Measurements from ENCODE around the gene PHF1. TPM values are rescaled to one million over a fixed set of nuclear protein-coding genes. Genes with fewer than 3 reads are reported as not detected.
A peak's percentile ranks its signal among the peaks of the same experiment; 100 is the strongest.
"Not testable (repeated sequence)": the region's sequence is repeated elsewhere in the genome, so short reads cannot be mapped to it uniquely, and the experiment has no call there.

PHF1 gene
- total RNA-seq (100 to 1,000 TPM; 220 TPM), polyA plus RNA-seq (10 to 100 TPM; 61.2 to 81.8 TPM)

DNA sequence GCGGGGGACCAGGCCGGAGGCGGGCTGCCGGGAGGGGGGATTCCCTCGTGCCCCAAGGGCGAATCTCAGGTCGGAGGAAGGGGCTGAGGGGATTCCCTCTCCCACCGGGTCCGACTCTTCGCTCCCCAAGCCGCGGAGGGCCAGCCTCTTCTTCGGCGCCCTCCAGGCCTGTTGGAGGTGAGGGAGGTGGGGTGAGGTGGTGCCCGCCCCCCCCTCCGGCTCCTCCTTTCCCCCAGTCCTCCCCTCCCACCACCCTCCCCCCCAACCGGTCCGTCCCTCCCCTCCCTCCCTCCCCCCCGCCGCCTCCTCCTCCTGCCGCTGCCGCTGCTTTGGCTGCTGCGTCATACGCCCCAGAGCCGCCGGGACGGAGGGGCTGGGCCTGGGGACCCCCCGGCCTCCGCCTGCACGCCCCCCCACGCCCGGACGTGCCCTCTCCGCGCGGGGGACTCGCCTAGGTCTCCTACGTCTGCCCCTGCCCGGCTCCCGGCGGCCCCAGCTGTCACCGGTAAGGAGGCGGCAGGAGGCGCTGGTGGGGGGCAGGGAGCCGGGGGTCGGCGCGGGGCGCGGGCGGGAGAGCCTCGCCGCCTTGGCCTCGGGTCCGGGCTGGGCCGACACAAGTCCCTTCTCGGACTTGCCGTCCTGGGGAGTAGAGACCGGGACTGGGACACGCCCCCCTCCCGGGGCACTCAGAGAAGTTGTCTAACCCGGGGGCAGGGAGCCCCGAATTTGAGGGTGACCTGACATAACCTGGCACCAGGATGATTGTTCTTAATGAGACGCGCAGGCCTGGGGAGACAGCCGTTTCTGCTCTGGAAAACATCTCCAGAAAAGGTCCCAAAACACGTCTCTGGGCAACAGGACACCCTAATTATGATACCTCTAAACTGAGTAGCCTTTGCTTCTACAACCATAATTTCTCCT lies at the start of gene PHF1:
PHF1 (plus strand) TSS at position 304 of the 921 bp plus-strand sequence. CDS start 1,250 bp downstream, outside the sequence.
- Histone ChIP-seq H3K27ac (ENCODE audit: low read depth, low read length) (peak within 1 kb of the TSS; percentile 99), H3K4me1 (ENCODE audit: insufficient read depth, low read length) (peaks cover 57% of the 10 kb centered on the region), H3K36me3 (ENCODE audit: insufficient read depth, low read length) (peaks cover 36% of the 10 kb centered on the region), H3K27me3 (ENCODE audit: insufficient read depth, low read length) (no peaks in the 10 kb centered on the region), H3K4me3 (ENCODE audit: low read length in 2 of 2) (peak within 1 kb of the TSS; percentile 89 to 92), H3K9me3 (ENCODE audit: control insufficient read depth in 1 of 2, low read length in 2 of 2) (no peaks in the 10 kb centered on the region)
- Mint-ChIP-seq H3K27me3 (no peaks in the 10 kb centered on the region), H3K4me1 (peaks cover 32 to 67% (median 48%) of the 10 kb centered on the region in 4 donors), H3K36me3 (peaks cover 25 to 46% of the 10 kb centered on the region in 2 donors), H3K9me3 (peaks cover 0 to 4% (median 0%) of the 10 kb centered on the region in 8 donors), H3K27ac (peak within 1 kb of the TSS; percentile 94 to 100 (median 99)), H3K4me3 (peak within 1 kb of the TSS; percentile 88 to 96 (median 93))
- peak in 2 of 5 donors; percentile 92 to 93 for DNase-seq
- intact Hi-C loops (cut with micrococcal nuclease), result loop anchor here (1.0 to 10.0 kb wide), 8 partner anchors 7 to 1216 kb away; partner anchors contain the start of genes CUTA, GPSM3, KIFC1 and PBX2
- ChIA-PET POLR2A (ENCODE audit: partially characterized antibody) (interaction anchor here (0.7 to 5.7 kb wide), 16 partner anchors 8 to 439 kb away, joined by 3 to 64 read pairs (median 6); partner anchors contain the start of genes B3GALT4, CUTA, PFDN6 and RING1), CTCF (ENCODE audit: partially characterized antibody) (interaction anchor here (1.2 kb wide), 1 partner anchor 11 kb away, joined by 4 read pairs; no protein-coding TSS in a partner anchor)

DNA sequence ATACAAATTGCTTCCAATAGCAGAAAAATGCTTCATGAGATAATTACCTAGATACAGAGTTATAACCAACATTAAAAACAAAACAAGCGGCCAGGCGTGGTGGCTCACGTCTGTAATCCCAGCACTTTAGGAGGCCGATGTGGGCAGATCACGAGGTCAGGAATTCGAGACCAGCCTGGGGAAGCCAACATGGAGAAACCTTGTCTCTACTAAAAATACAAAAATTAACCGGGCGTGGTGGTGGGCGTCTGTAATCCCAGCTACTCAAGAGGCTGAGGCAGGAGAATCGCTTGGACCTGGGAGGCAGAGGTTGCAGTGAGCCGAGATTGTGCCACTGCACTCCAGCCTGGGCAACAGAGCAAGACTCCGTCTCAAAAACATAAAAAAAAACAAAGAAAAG lies 47.3 kb upstream of the PHF1 start:
- H3K4me3 ChIP-seq (ENCODE audit: low read length in 2 of 2); H3K36me3 ChIP-seq (ENCODE audit: insufficient read depth, low read length); H3K4me3 Mint-ChIP-seq; H3K4me1 Mint-ChIP-seq; intact Hi-C loops (cut with micrococcal nuclease); H3K4me1 ChIP-seq (ENCODE audit: insufficient read depth, low read length); H3K36me3 Mint-ChIP-seq; DNase-seq; H3K27me3 Mint-ChIP-seq; CTCF ChIA-PET (ENCODE audit: partially characterized antibody); H3K27ac ChIP-seq (ENCODE audit: low read depth, low read length); H3K27ac Mint-ChIP-seq; H3K9me3 Mint-ChIP-seq; POLR2A ChIA-PET (ENCODE audit: partially characterized antibody); H3K9me3 ChIP-seq (ENCODE audit: control insufficient read depth in 1 of 2, low read length in 2 of 2); H3K27me3 ChIP-seq (ENCODE audit: insufficient read depth, low read length): not testable (repeated sequence)

DNA sequence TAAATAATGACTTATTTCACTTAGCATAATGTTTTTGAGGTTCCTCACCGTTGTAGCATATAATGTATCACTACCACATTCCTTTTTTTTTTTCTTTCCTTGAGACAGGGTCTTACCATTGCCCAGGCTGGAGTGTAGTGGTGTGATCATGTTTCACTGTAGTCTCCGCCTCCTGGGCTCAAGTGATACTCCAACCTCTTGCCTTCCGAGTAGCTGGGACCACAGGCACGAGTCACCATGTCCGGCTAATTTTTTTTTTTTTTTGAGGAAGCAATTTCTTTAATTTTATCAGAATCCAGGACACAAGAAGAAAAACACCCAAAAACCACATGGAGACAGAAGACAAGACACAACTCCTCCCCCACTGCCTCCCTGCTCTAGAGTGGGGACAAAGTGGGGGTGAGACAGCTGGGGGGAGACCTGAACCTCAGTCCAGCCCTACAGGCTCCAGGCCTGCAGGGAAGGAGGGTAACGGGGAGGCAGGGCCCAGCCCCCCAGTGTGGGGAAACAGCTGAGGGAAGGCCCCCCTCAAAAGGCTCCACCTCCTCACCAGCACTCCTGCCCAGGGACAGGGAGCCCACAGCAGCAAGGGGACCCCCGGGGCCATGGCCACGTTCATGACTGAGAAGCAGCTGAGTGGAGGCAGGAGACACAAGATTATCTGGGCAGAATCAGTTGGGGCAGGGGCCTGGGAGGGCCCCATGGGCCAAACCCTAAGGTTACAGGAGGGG lies 46.2 kb upstream of the PHF1 start:
- POLR2A ChIA-PET (ENCODE audit: partially characterized antibody), result not testable (repeated sequence)

DNA sequence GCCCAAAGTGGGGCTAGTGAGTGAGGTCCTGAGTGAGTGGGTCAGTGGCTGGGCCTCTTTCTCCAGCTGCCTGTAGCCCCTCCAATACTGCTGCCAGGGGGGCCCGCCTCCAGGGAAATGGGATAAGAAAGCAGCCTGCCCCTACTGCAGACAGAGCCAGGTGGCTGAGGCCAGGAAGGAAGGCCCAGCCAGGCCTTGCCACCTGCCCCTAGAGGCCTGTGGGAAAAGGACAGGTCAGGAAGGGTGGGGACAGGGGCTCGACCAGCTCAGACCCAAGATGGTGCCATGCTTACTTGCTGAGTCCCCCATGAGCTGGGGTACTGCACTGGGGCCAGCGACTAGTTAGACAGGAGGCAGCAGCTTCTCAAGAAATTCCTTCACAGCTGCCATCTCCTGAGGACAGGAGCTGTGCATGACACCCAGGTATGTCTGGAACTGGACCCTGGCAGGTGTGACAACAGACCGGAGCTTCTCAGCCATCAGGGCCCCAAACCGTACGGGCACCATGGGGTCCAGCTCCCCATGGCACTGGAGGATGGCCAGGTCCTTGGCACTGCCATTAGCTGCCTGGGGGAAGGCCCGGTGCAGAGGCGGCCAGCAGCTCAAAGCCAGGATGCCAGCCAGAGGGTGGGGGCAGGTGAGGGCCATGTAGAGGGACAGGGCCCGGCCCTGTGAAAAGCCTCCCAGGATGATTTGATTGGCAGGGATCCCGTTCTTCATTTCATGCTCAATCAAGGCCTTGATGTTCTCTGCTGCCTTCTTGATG lies 45.4 kb upstream of the PHF1 start:
- H3K4me3 ChIP-seq (ENCODE audit: low read length in 2 of 2); H3K9me3 ChIP-seq (ENCODE audit: control insufficient read depth in 1 of 2, low read length in 2 of 2); H3K4me1 Mint-ChIP-seq; H3K27ac Mint-ChIP-seq; H3K9me3 Mint-ChIP-seq; H3K4me3 Mint-ChIP-seq; H3K27me3 ChIP-seq (ENCODE audit: insufficient read depth, low read length); H3K27me3 Mint-ChIP-seq; H3K27ac ChIP-seq (ENCODE audit: low read depth, low read length); H3K4me1 ChIP-seq (ENCODE audit: insufficient read depth, low read length); POLR2A ChIA-PET (ENCODE audit: partially characterized antibody); DNase-seq; H3K36me3 Mint-ChIP-seq; H3K36me3 ChIP-seq (ENCODE audit: insufficient read depth, low read length); intact Hi-C loops (cut with micrococcal nuclease); CTCF ChIA-PET (ENCODE audit: partially characterized antibody): not testable (repeated sequence)

More for the DNA sequence above, 46.2 kb upstream of the PHF1 start:
- H3K4me1 Mint-ChIP-seq; H3K27me3 ChIP-seq (ENCODE audit: insufficient read depth, low read length); H3K4me3 Mint-ChIP-seq; H3K36me3 Mint-ChIP-seq; DNase-seq; H3K27ac Mint-ChIP-seq; H3K4me3 ChIP-seq (ENCODE audit: low read length in 2 of 2); H3K9me3 Mint-ChIP-seq; intact Hi-C loops (cut with micrococcal nuclease); H3K9me3 ChIP-seq (ENCODE audit: control insufficient read depth in 1 of 2, low read length in 2 of 2); H3K36me3 ChIP-seq (ENCODE audit: insufficient read depth, low read length); H3K27ac ChIP-seq (ENCODE audit: low read depth, low read length); H3K27me3 Mint-ChIP-seq; H3K4me1 ChIP-seq (ENCODE audit: insufficient read depth, low read length); CTCF ChIA-PET (ENCODE audit: partially characterized antibody): not testable (repeated sequence)

DNA sequence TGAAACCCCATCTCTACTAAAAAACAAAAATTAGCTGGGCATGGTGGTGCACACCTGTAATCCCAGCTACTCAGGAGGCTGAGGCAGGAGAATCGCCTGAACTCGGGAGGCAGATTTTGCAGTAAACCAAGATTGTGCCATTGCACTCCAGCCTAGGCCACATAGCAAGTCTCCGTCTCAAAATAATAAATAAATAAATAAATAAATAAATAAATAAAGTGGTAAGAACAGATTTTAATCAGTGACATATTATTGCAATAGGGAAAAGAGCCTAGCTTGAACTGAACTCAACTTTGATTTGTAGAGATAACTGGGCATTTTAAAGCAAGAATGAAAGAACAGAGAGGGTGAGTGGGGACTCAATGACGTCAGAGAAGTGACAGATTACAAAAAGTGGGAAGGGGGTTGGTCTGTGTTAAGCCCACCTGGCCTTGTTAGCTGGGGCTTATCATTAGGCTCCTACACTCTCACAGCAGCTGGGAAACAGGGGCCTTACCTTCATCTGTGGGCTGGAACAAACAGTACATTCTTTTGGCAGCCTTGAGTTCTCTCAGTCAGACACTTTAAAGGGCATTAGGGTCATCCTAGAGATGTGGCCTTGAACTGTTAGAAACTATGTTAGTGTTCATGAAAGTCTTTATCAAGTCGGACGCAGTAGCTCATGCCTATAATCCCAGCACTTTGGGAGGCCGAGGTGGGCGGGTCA lies 43.7 kb upstream of the PHF1 start:
- Mint-ChIP-seq H3K27ac (no peak overlapping the region), H3K9me3 (no peaks in the 10 kb centered on the region), H3K4me3 (no peak overlapping the region), H3K27me3 (no peaks in the 10 kb centered on the region), H3K36me3 (no peaks in the 10 kb centered on the region), H3K4me1 (no peaks in the 10 kb centered on the region)
- Histone ChIP-seq H3K27ac (ENCODE audit: low read depth, low read length) (no peak overlapping the region), H3K36me3 (ENCODE audit: insufficient read depth, low read length) (no peaks in the 10 kb centered on the region), H3K4me1 (ENCODE audit: insufficient read depth, low read length) (no peaks in the 10 kb centered on the region), H3K27me3 (ENCODE audit: insufficient read depth, low read length) (no peaks in the 10 kb centered on the region), H3K4me3 (ENCODE audit: low read length in 2 of 2) (no peak overlapping the region), H3K9me3 (ENCODE audit: control insufficient read depth in 1 of 2, low read length in 2 of 2) (no peaks in the 10 kb centered on the region)
- POLR2A ChIA-PET (ENCODE audit: partially characterized antibody), result interaction anchor here (0.7 to 0.8 kb wide), 2 partner anchors 22 to 103 kb away, joined by 3 read pairs; no protein-coding TSS in a partner anchor
- intact Hi-C loops (cut with micrococcal nuclease), result no loop called here
- DNase-seq, result no peak
- CTCF ChIA-PET (ENCODE audit: partially characterized antibody), result interaction anchor here (1.2 kb wide), 1 partner anchor 18 kb away, joined by 4 read pairs; no protein-coding TSS in a partner anchor

DNA sequence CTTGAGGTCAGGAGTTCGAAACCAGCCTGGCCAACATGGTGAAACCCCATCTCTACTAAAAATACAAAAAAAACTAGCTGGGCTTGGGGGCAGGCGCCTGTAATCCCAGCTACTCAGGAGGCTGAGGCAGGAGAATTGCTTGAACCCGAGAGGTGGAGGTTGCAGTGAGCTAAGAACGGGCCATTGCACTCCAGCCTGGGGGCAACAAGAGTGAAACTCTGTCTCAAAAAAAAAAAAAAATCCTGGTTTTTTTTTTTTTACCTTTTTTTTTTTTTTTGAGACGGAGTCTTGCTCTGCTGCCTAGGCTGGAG lies 43.1 kb upstream of the PHF1 start:
- ChIA-PET POLR2A (ENCODE audit: partially characterized antibody) (interaction anchor here (0.7 kb wide), 1 partner anchor 103 kb away, joined by 3 read pairs; no protein-coding TSS in a partner anchor), CTCF (ENCODE audit: partially characterized antibody) (interaction anchor here (1.2 kb wide), 1 partner anchor 17 kb away, joined by 4 read pairs; no protein-coding TSS in a partner anchor)
- intact Hi-C loops (cut with micrococcal nuclease); H3K4me1 ChIP-seq (ENCODE audit: insufficient read depth, low read length); H3K9me3 Mint-ChIP-seq; H3K4me3 Mint-ChIP-seq; H3K36me3 ChIP-seq (ENCODE audit: insufficient read depth, low read length); H3K27me3 ChIP-seq (ENCODE audit: insufficient read depth, low read length); H3K27ac Mint-ChIP-seq; H3K27ac ChIP-seq (ENCODE audit: low read depth, low read length); H3K36me3 Mint-ChIP-seq; H3K4me1 Mint-ChIP-seq; H3K9me3 ChIP-seq (ENCODE audit: control insufficient read depth in 1 of 2, low read length in 2 of 2); H3K27me3 Mint-ChIP-seq; H3K4me3 ChIP-seq (ENCODE audit: low read length in 2 of 2); DNase-seq: not testable (repeated sequence)
